CD4-positive, alpha-beta T cell treated with Interleukin-17A for 1 hour (primary cell): ENCODE data around the gene GPR37L1.
"Not testable (repeated sequence)": the region's sequence is repeated elsewhere in the genome, so short reads cannot be mapped to it uniquely, and the experiment has no call there.

Source experiments
- DNase-seq: peaks from one replicate; pipeline ENCODE4 v3.0.0-alpha.2; 2020

GPR37L1 gene

GRCh38 chr1:202135221-202135721 lies 12.6 kb downstream of the GPR37L1 start:
- peak; percentile 67 for DNase-seq

DNA sequence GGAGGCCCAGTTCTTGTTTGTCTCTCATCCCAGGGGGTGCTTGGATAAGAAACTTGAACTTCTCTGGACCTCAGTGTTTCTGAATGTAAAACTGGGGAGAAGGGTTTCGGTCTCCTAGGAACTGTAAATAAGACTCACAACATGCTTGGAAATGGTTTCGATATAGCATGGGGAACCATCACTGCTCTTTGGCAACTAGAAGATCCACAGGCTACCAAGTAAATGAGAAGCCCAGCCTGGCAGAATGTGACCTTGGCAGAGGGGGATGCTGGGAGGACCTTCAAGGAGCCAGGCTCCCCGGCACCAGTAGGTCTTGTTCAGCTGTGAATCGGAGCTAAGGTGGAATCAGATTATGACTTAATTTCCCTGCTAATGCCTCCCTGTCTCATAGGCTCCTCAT lies 18.1 kb downstream of the GPR37L1 start:
- no peak for DNase-seq

GRCh38 chr1:202141468-202141867 lies 18.8 kb downstream of the GPR37L1 start:
- DNase-seq = not testable (repeated sequence)

DNA sequence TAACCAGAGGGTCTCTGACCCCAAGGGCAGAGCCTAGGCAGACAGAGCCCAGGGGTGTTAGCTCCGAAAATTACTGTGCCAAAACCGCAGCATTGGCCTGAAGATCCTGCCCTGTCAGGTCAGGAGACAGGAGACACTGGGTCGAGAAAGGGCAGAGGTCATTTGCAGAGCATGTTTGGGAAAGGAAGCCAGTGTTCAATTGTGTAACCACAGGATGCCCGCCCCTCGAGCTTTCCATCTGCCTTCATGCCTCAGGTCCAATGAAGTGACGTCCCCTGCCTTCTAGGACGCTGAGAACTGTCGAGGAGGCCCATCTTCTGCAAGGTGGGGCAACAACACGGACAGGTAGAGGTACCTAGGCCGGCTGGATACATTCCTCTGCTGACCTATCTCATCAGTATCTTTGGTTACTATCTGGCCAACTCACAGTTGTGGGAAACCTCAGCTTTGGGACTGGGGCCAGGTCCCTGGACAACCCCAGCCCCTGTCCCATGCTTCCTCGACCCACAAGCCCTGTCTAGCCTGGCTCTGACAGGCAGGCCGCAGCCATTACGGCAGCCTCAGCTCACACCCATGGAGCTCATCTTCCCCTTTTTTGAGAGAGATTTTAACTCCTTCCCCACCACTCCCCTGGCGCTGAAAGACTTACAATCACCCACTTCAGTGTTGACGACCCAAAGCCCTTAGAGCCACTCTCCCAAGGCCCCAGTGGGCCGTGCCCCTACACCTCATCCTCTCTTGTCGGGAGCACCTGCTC lies 20.5 kb downstream of the GPR37L1 start:
- no peak for DNase-seq

DNA sequence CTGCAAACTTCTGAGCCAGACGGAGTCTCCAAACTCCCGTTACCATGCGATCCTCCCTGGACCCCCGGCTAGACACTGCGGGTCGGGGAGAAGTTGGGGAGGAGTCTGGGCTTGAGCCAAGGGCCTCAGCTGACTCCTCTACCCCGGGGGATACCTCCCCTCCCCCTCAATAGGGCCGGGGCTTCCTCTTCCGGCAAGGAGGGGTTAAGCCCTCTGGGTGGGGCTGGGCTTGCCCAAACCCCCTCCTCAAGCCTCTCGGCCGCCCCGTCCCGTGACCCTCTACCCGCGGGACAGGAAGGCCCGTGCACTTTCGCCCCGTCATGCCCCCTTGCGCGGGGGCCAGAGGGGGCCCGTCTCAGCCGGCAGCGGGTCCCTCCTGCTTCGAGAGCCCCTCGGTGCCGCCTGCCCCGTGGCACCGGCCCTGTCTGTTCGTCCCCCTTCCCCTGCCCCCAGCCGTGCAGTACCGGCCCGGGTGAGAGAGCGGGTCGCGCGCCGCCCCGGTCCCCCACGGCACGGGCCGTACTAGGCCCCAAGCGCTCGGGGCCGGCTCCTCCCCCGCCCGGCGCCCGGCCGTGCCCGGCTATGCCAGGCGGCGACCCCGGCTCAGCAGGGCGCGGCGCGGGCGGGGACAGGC lies 21.2 kb downstream of the GPR37L1 start:
- DNase-seq = peak; percentile 33

GRCh38 chr1:202144402-202145067 lies 21.8 kb downstream of the GPR37L1 start, which contains the start of gene ARL8A:
Gene ARL8A (minus strand): TSS chr1:202144737. CDS start chr1:202144572, 165 bp downstream.
- DNase-seq = peak; percentile 67

DNA sequence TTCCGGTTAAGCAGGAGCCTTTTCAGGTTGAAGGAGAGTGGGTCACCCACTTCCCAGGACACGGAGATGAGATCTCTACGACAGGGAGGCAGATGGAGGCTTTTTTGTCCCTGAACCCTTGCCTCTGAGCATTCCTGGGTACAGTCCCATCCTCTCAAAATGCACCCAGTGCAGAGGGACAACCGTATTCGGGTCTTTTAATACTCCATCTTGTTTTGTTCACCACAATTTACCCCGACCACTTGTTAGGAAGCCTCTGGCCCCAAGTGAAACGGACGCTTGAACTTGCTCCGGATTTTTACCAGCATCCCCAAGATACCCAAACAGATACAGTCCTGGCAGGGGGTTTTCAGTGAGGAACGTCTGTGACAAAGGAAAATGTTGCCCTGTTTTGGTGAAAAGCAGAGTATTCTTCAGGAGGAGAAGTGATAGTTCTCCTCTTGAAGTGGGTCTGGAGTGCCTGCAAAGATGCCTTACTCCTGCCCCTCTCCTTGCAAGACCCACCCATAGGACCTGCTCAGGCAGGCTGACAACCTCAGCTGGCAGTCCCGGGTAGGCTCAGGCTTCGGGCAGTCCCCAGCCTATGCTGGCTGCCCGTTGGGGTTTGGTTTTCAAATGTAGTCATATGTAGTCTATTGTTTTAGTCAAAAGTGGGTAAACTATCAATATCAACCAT lies 22.5 kb downstream of the GPR37L1 start:
- peak; percentile 51 for DNase-seq

GRCh38 chr1:202145744-202146140 lies 23.0 kb downstream of the GPR37L1 start:
- not testable (repeated sequence) for DNase-seq

- no peak for DNase-seq
Observed at GRCh38 chr1:202146279-202146678, 23.6 kb downstream of the GPR37L1 start.

GRCh38 chr1:202146993-202147392 lies 24.3 kb downstream of the GPR37L1 start:
- no peak for DNase-seq

DNA sequence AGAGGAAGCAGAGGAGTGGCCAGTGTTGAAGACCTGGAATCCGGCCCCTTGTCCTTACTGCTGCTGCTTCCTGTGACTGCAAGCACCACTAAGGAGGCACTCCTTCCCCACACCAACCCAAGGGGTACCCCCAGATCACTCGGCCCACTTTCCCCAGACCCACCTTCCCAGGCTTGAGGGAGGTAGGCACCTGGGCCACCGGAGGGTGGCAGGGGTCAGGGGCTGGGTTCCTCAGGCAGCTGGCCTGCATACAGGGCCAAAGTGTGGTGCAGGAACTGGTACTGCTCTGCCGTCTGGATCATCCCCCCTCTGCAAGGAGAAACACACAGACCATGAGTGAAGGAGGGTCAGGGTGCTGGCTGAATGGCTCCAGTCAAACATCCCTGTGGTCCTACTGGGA lies 25.7 kb downstream of the GPR37L1 start:
- no peak for DNase-seq

GRCh38 chr1:202149566-202149965 lies 26.8 kb downstream of the GPR37L1 start:
- DNase-seq = no peak

GRCh38 chr1:202150187-202150586 lies 27.5 kb downstream of the GPR37L1 start:
- DNase-seq = no peak

- no peak for DNase-seq
Observed at GRCh38 chr1:202150602-202151001, 27.9 kb downstream of the GPR37L1 start.

DNA sequence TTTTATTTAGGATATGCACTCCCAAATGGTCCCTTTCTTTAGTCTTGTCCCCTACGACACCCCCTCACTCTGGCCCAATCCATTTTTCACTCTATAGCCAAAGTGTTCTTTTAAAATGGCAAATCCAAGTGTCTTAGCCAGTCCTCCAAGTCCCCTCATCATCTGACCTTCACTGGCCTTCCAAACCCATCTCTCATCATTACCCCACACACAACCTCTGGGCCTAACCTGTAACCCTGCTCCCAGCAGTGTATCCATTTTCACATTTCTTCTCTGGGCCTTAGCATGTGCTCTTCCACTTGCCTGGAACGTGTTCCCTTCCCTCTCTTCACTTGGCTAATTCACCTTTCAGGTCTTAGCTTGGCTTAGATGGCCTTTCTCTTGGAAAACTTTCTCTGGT lies 28.3 kb downstream of the GPR37L1 start:
- no peak for DNase-seq

DNA sequence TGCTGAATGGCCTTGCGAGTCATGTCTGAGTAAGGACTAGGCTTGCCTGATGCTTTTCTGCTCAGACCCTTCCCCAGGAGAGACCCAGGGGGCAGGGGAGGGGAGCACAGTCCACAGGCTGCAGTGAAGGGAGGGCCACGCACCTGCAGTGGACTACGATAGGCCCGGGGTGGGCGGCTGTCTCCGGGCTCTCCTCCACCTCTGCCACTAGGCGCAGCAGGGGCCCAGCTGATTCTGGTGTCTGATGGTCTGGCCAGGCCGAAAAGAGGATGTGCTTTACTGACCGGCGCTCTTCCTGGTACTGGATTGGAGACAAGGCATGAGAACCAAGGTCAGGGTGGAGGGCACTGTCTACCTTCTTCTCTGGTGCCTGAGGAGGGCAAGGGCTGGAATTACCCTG lies 29.7 kb downstream of the GPR37L1 start:
- no peak for DNase-seq

DNA sequence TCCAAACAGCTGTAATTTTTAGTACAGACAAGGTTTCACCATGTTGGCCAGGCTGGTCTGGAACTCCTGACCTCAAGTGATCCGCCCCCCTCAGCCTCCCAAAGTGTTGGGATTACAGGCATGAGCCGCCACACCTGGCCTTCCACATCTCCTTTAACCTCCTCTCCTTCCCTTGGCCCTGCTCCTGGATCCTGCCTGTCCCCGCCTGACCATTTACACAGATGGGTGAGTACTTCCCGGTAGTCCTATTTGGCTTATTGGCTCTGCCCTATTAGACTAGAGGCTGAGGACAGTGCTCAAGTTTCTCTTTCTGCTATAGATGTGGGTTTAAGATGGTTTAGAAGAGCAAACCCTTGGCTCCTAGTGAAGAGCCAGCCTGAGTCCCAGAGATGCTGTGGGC lies 30.6 kb downstream of the GPR37L1 start:
- no peak for DNase-seq

- no peak for DNase-seq
Observed at GRCh38 chr1:202154148-202154765, 31.5 kb downstream of the GPR37L1 start.

- peak; percentile 78 for DNase-seq
Observed at GRCh38 chr1:202154766-202155477, 32.2 kb downstream of the GPR37L1 start.

GRCh38 chr1:202155478-202156021 lies 32.8 kb downstream of the GPR37L1 start:
- peak; percentile 33 for DNase-seq

DNA sequence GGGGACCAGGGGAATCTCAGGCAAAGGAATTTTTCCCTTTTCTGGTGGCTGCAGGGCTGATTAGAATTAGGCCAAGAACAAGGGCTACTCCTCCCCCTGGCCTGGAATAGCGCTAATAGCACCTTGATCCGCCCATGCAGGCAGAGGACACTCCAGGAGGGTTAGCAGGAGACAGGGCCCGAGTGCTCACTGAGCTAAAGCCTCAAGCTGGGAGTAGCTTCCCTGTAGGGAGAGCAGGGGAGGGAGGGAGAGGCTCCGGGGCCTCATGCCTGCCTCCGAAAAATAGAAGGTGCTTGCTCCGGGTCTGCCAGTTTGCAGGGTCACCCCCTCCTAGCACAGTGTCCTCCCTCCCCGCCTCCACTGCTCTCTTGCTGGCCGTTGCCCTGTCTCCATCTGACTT lies 33.9 kb downstream of the GPR37L1 start:
- no peak for DNase-seq

DNA sequence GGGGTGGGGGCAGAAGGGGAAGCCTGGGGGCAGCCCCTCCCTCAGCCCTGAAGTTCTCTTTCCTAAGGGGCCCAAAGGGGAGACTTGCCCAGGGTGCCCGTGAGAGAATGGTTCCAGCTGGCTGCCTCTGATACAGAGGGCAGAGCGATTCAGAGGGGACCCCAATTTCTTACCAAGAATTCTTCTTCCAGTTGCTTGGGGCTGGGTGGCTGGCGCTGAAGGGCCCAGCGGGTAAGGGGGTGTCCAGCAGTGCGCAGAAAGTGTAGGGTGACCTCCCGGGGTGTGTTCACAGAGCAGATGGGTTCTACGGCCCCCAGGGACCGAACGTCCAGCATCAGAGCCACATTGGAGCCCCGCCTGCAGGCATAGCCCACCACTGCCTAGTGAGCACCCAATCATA lies 35.2 kb downstream of the GPR37L1 start:
- no peak for DNase-seq
